ENCODE data around the gene ZNF133. TPM values are rescaled to one million over a fixed set of nuclear protein-coding genes. Genes with fewer than 3 reads are reported as not detected.

ZNF133 gene
- polyA plus RNA-seq, 1 experiment: 13.3 TPM

GRCh38 chr20:18321316-18321715, 33.0 kb downstream of the ZNF133 start:
- Histone ChIP-seq H3K27ac (ENCODE audit: low read depth, low read length) (no peak overlapping the region), H3K9me3 (ENCODE audit: control insufficient read depth, insufficient read depth, low read length) (no peaks in the 10 kb centered on the region), H3K27me3 (ENCODE audit: control insufficient read depth, insufficient read depth, low read length) (no peaks in the 10 kb centered on the region), H3K4me3 (ENCODE audit: low read depth, low read length) (no peak overlapping the region)
- DNase-seq (ENCODE audit: low read depth, low spot score): no peak
- ChIA-PET POLR2A (no interaction called here), CTCF (no interaction called here)
- TF ChIP-seq CTCF (IDR thresholded peaks at IDR 0.05; ENCODE audit: low read depth, low read length): no peak

GRCh38 chr20:18321976-18322950, 33.9 kb downstream of the ZNF133 start:
- no peak for DNase-seq (ENCODE audit: low read depth, low spot score)
- Histone ChIP-seq H3K27ac (ENCODE audit: low read depth, low read length) (no peak overlapping the region), H3K9me3 (ENCODE audit: control insufficient read depth, insufficient read depth, low read length) (no peaks in the 10 kb centered on the region), H3K27me3 (ENCODE audit: control insufficient read depth, insufficient read depth, low read length) (no peaks in the 10 kb centered on the region), H3K4me3 (ENCODE audit: low read depth, low read length) (no peak overlapping the region)
- no peak for TF ChIP-seq CTCF (IDR thresholded peaks at IDR 0.05; ENCODE audit: low read depth, low read length)
- POLR2A ChIA-PET: no interaction called here
- CTCF ChIA-PET: no interaction called here

- POLR2A ChIA-PET: no interaction called here
These were observed 35.4 kb downstream of the ZNF133 start for GRCh38 chr20:18323705-18324104.

GRCh38 chr20:18324596-18325089, 36.3 kb downstream of the ZNF133 start:
- DNase-seq (ENCODE audit: low read depth, low spot score): no peak
- Histone ChIP-seq H3K27ac (ENCODE audit: low read depth, low read length) (no peak overlapping the region), H3K4me3 (ENCODE audit: low read depth, low read length) (no peak overlapping the region), H3K27me3 (ENCODE audit: control insufficient read depth, insufficient read depth, low read length) (no peaks in the 10 kb centered on the region), H3K9me3 (ENCODE audit: control insufficient read depth, insufficient read depth, low read length) (no peaks in the 10 kb centered on the region)
- ChIA-PET CTCF (no interaction called here), POLR2A (no interaction called here)
- no peak for TF ChIP-seq CTCF (IDR thresholded peaks at IDR 0.05; ENCODE audit: low read depth, low read length)

More at GRCh38 chr20:18323705-18324104, 35.4 kb downstream of the ZNF133 start:
- no peak for TF ChIP-seq CTCF (IDR thresholded peaks at IDR 0.05; ENCODE audit: low read depth, low read length)
- Histone ChIP-seq H3K9me3 (ENCODE audit: control insufficient read depth, insufficient read depth, low read length) (no peaks in the 10 kb centered on the region), H3K27ac (ENCODE audit: low read depth, low read length) (no peak overlapping the region), H3K27me3 (ENCODE audit: control insufficient read depth, insufficient read depth, low read length) (no peaks in the 10 kb centered on the region), H3K4me3 (ENCODE audit: low read depth, low read length) (no peak overlapping the region)
- CTCF ChIA-PET: no interaction called here
- DNase-seq (ENCODE audit: low read depth, low spot score): no peak

DNA sequence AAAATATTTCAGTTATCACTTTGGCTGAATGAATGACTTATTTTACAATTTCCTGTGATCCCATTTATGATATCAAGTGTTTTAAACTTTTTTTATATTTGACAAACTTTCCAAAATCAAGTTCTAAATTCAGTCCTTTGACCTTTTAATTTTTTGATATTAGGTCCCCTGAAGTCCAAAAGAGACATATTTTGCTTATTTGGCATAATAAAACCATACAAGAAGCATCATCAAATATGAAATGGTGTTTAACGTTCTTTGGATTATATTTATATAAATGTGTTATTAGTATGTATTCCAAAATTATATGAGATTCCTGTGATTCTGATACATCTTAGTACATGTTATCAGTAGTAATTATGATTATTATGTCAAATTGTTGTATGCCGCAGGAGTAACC, 38.7 kb downstream of the ZNF133 start:
- Histone ChIP-seq H3K9me3 (ENCODE audit: control insufficient read depth, insufficient read depth, low read length) (peaks cover under 1% of the 10 kb centered on the region; the same call in 1 of the 2 replicates), H3K27me3 (ENCODE audit: control insufficient read depth, insufficient read depth, low read length) (no peaks in the 10 kb centered on the region), H3K27ac (ENCODE audit: low read depth, low read length) (no peak overlapping the region), H3K4me3 (ENCODE audit: low read depth, low read length) (no peak overlapping the region)
- DNase-seq (ENCODE audit: low read depth, low spot score): no peak
- CTCF ChIA-PET: no interaction called here
- POLR2A ChIA-PET: no interaction called here
- no peak for TF ChIP-seq CTCF (IDR thresholded peaks at IDR 0.05; ENCODE audit: low read depth, low read length)
